SK-N-SH (cell line): ENCODE data around the gene ELAC2.

Experiments used
- CTCF ChIP-seq: fragments of 200-600 bp; sonication (generic); IDR thresholded peaks from 2 replicates; pipeline ENCODE4 v1.6.1; 2017; ENCODE audit warnings: antibody characterized with exemption, mild to moderate bottlenecking, moderate library complexity
- EP300 ChIP-seq, 2 experiments: IDR thresholded peaks; 2 replicates each; pipeline versions ENCODE4 v1.4.0 to v1.6.1; 2012; ENCODE audit warnings: borderline replicate concordance in 1 of 2, low read depth in 1 of 2, low read length in 1 of 2
- EZH2phosphoT487 ChIP-seq: fragments of 200-600 bp; sonication (generic); IDR thresholded peaks from 2 replicates; pipeline ENCODE4 v1.6.1; 2017; ENCODE audit warnings: low read depth, mixed run types, mild to moderate bottlenecking, antibody characterized with exemption, moderate library complexity, borderline replicate concordance
- FOXJ3 ChIP-seq: sonication (generic); formaldehyde crosslinking; IDR thresholded peaks from 2 replicates; pipeline ENCODE4 v1.5.1; 2020; ENCODE audit warnings: mild to moderate bottlenecking, missing genetic modification reagents
- GABPA ChIP-seq: IDR thresholded peaks from 2 replicates; pipeline ENCODE4 v1.4.0; 2012; ENCODE audit warnings: low read depth, mild to moderate bottlenecking
- MXI1 ChIP-seq: IDR thresholded peaks from 2 replicates; pipeline ENCODE4 v1.6.1; 2012; ENCODE audit warnings: mild to moderate bottlenecking, low read depth, low read length, improper control_type of control experiment
- POLR2AphosphoS5 ChIP-seq: IDR thresholded peaks from 2 replicates; pipeline ENCODE4 v1.6.1; 2012; ENCODE audit warnings: low read depth, low read length
- RAD21 ChIP-seq: IDR thresholded peaks from 2 replicates; pipeline ENCODE4 v1.6.1; 2012; ENCODE audit warnings: mild to moderate bottlenecking, low read length
- RXRA ChIP-seq: IDR thresholded peaks from 2 replicates; pipeline ENCODE4 v1.4.0; 2012; ENCODE audit warnings: low read depth, mild to moderate bottlenecking, borderline replicate concordance
- SMC3 ChIP-seq: IDR thresholded peaks from 2 replicates; pipeline ENCODE4 v1.6.1; 2012; ENCODE audit warnings: low read depth, low read length, improper control_type of control experiment
- TAF1 ChIP-seq: IDR thresholded peaks from 2 replicates; pipeline ENCODE4 v1.6.1; 2012; ENCODE audit warnings: low read depth, mild to moderate bottlenecking, low read length, moderate library complexity, borderline replicate concordance
- USF2 ChIP-seq: fragments of 150-350 bp; IDR thresholded peaks from 2 replicates; pipeline ENCODE4 v1.6.1; 2017; ENCODE audit warnings: antibody characterized with exemption, low read length, low read depth, borderline replicate concordance
- TF ChIP-seq, protein P1 (sequence below): IDR thresholded peaks from 2 replicates; pipeline ENCODE4 v1.4.0; 2012; ENCODE audit warnings: low read depth, borderline replicate concordance
- TF ChIP-seq, protein P2 (sequence below): fragments of 150-350 bp; IDR thresholded peaks from 2 replicates; pipeline ENCODE4 v1.6.1; 2016; ENCODE audit warnings: mild to moderate bottlenecking, low read depth, low read length

- TF ChIP-seq, protein P1, sequence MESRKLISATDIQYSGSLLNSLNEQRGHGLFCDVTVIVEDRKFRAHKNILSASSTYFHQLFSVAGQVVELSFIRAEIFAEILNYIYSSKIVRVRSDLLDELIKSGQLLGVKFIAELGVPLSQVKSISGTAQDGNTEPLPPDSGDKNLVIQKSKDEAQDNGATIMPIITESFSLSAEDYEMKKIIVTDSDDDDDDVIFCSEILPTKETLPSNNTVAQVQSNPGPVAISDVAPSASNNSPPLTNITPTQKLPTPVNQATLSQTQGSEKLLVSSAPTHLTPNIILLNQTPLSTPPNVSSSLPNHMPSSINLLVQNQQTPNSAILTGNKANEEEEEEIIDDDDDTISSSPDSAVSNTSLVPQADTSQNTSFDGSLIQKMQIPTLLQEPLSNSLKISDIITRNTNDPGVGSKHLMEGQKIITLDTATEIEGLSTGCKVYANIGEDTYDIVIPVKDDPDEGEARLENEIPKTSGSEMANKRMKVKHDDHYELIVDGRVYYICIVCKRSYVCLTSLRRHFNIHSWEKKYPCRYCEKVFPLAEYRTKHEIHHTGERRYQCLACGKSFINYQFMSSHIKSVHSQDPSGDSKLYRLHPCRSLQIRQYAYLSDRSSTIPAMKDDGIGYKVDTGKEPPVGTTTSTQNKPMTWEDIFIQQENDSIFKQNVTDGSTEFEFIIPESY: no peak
- TF ChIP-seq POLR2AphosphoS5: no peak
- no peak for TF ChIP-seq USF2
- TF ChIP-seq EZH2phosphoT487: no peak
- no peak for TF ChIP-seq MXI1
- no peak for TF ChIP-seq RAD21
- no peak for TF ChIP-seq SMC3
- TF ChIP-seq GABPA: no peak
- TF ChIP-seq CTCF: no peak
- TF ChIP-seq FOXJ3 (CRISPR knock-in tag): no peak
- no peak for TF ChIP-seq TAF1
- no peak for TF ChIP-seq RXRA
- TF ChIP-seq, protein P2, sequence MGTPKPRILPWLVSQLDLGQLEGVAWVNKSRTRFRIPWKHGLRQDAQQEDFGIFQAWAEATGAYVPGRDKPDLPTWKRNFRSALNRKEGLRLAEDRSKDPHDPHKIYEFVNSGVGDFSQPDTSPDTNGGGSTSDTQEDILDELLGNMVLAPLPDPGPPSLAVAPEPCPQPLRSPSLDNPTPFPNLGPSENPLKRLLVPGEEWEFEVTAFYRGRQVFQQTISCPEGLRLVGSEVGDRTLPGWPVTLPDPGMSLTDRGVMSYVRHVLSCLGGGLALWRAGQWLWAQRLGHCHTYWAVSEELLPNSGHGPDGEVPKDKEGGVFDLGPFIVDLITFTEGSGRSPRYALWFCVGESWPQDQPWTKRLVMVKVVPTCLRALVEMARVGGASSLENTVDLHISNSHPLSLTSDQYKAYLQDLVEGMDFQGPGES: no peak
- no peak for TF ChIP-seq EP300 (IDR thresholded peaks at IDR 0.05; ENCODE audit: borderline replicate concordance in 1 of 2, low read depth in 1 of 2, low read length in 1 of 2)
Measured at GRCh38 chr17:13025258-13025627, 7.4 kb upstream of the ELAC2 start.
